HT-29 (cell line): ENCODE results near the gene SNX15. TPM values are rescaled to one million over a fixed set of nuclear protein-coding genes. Genes with fewer than 3 reads are reported as not detected.

ENCODE experiments used
- DNase-seq: peaks from one replicate; pipeline ENCODE4 v3.0.0-alpha.2; 2015; ENCODE audit warnings: low spot score
- small RNA-seq: library from RNA; depleted of rRNA; stranded (forward); fragments of <200 nt; gene quantifications from one replicate; pipeline ENCODE3, GENCODE V24; 2014
- total RNA-seq: library from RNA; depleted of rRNA; stranded (reverse); fragments of >200 nt; shearing (Covaris generic); gene quantifications from 2 replicates; pipeline ENCODE4 v1.2.3, GENCODE V29; 2014; rRNA removed

Gene SNX15
- total RNA-seq, 1 experiment from 2014 or later, result 36.1 TPM

DNA sequence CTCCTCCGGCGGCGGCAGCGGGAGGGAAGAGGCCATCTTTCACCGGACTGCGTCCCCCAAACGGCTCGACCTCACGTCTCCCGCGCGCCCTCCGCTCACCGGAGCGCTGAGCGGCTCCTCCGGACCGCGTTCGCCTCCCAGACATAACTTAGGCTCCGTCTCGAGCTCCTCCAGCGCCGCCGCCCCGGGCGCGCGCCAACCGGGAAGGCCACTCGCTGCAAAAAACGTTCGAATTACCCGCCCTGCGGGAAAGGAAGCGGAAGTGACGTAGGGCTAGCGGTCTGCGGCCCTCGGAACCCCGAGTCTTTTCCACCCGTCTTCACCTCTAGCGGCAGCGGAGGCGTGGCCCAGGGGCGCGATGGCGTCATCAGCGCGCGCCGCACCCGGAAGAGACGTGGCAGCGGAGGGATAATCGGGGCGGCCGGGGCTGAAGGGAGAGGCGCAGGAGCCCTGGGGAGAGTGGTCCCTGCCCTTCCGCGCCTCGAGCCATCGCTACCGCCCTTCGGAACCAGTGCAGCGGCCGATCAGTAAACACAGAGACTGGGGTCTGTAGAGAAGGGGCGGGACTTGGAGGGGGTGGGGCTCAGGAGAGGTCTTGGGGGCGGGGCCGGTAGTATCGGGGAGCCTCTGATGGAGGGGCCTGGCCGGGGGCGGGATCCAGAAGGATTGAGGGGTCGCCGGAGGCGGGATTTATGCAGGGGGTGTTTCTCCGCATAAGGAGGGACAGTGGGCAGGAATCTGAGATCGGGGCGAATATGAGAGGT lies 56.8 kb downstream of the SNX15 start, which contains the start of the genes CDCA5 and ZFPL1:
TSS of gene CDCA5 (minus strand) at position 207 of the 764 bp plus-strand sequence. CDS start at position 145, 62 bp downstream.
TSS of gene ZFPL1 (plus strand) at position 389 of the 764 bp plus-strand sequence. CDS start 477 bp downstream, outside the sequence.
- peak; percentile 98 for DNase-seq

DNA sequence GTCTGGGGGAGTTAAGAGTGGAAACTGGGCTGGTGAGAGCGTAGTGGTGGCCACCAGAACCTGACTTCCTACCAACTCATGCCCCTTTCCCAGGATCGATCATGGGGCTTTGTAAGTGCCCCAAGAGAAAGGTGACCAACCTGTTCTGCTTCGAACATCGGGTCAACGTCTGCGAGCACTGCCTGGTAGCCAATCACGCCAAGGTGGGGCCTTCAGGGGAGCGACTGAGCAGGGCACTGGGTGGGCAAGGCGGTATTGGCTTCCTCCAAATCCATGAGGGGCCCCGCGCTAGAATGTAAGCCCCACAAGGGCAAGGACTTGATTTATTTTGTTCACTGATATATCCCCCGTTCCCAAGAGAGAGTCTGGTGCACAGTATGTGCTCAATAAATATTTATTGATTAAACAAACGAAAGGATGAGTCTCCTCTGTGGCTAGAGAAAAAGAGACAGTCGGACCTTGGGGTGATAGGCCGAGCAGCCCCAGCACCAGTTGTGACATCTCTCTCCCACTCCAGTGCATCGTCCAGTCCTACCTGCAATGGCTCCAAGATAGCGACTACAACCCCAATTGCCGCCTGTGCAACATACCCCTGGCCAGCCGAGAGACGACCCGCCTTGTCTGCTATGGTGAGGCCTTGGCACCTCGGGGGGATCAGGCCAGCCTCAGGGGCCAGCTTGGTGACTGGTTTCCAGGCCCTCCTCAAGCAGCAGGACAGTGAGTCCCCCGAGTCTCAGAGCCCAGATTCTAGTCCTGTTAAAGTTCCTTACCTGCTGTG lies 57.5 kb downstream of the SNX15 start:
- DNase-seq, result no peak

DNA sequence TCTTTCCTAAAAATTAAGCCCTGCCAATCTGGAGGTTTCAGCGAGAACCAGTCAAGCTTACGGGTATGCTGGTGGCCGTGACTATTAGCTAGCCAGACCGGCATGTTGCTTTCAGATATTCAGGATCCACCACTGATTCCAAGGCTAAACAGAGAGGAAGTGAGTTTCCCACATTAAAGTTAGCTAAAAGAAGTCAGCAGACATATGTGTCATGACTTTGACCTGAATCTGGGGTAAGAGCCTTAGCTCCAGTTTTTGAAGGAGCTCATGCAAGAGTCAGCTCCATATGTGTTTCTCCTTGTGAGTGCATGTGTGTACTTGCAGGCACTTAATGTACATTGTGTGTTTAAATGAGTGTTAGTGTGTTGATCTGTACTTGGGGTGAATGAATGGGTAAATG lies 58.2 kb downstream of the SNX15 start:
- no peak for DNase-seq

DNA sequence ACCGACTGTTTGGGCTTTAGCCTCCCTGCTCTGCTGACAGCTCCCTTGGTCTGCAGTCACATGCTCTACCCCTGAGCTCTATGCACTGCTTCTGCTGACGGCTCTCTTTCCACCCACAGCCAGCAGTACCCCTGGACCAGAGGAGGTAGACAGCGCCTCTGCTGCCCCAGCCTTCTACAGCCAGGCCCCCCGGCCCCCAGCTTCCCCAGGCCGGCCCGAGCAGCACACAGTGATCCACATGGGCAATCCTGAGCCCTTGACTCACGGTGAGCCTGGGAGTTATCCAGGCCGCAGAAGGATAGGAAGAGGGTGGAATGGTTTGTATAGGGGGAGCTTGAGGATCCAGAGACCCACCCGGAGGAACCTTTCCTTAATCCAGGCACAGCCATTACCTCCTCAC lies 59.6 kb downstream of the SNX15 start:
- DNase-seq, result no peak

DNA sequence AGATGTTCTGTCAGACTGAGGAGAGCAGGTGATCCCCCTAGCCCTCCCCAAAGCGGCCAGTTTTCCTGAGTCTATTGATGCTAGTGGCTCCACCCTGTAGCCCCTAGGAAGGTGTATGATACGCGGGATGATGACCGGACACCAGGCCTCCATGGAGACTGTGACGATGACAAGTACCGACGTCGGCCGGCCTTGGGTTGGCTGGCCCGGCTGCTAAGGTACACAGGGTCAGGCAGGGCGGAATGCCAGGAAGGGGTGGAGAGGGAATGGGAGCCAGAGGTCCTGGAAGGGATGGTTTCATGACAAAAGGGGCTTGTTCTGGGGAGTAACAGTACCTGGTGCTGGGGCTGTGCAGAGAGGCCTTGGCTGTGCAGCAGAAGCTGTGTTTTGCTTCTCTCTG lies 60.0 kb downstream of the SNX15 start:
- DNase-seq, result no peak

DNA sequence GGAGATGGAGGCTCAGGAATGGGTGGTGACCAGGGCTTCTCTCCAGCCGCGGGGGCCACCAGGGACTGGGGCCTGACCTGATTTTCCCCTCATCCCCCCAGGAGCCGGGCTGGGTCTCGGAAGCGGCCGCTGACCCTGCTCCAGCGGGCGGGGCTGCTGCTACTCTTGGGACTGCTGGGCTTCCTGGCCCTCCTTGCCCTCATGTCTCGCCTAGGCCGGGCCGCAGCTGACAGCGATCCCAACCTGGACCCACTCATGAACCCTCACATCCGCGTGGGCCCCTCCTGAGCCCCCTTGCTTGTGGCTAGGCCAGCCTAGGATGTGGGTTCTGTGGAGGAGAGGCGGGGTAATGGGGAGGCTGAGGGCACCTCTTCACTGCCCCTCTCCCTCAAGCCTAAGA lies 60.6 kb downstream of the SNX15 start:
- DNase-seq, result no peak

DNA sequence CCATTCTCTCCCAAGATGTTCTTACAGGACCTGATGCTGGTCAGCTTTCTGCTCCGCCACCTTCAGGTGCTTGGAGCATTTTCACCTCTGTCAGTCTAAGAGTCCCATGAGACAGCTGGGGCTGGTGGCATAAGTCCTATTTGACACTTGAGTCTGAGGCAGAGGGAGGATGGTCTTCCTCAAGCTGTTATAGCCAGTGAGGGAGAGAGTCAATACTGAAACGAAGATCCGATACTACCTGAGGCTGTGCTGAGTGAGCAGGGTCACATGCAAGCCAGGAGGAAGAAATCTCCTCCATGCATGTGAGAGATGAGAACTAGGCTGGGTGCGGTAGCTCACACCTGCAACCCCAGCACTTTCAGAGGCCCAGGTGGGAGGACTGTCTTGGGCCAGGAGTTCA lies 62.4 kb downstream of the SNX15 start:
- peak; percentile 17 for DNase-seq

Small RNAs within 50 kb of the gene (small RNA-seq; reads per million reads assigned to genes)
- not detected for gene MIR6879
- not detected for gene SNX15

Other genes with a start within 250 kb of the SNX15 start
- 193 and 251 TPM in 2 replicates for gene SF1, start 248.9 kb upstream of the SNX15 start, total RNA-seq
- 44.4 and 57.0 TPM in 2 replicates for gene MAP4K2, start 224.2 kb upstream of the SNX15 start, total RNA-seq
- gene MEN1, start 216.9 kb upstream of the SNX15 start, total RNA-seq, result 35.1 and 38.0 TPM in 2 replicates
- gene CDC42BPG, start 182.8 kb upstream of the SNX15 start, total RNA-seq, result 22.7 and 24.7 TPM in 2 replicates
- gene EHD1, start 148.8 kb upstream of the SNX15 start, total RNA-seq, result 118 and 123 TPM in 2 replicates
- gene ATG2A, start 110.2 kb upstream of the SNX15 start, total RNA-seq, result 47.1 and 50.5 TPM in 2 replicates
- 7.9 and 8.9 TPM in 2 replicates for gene PPP2R5B, start 102.8 kb upstream of the SNX15 start, total RNA-seq
- not detected in 2 replicates for gene GPHA2, start 91.5 kb upstream of the SNX15 start, total RNA-seq
- gene MAJIN, start 55.3 kb upstream of the SNX15 start, total RNA-seq, result not detected in 2 replicates
- 1.6 and 2.5 TPM in 2 replicates for gene BATF2, start 30.5 kb upstream of the SNX15 start, total RNA-seq
- 103 and 104 TPM in 2 replicates for gene ARL2, start 13.3 kb upstream of the SNX15 start, total RNA-seq
- 52.4 and 52.5 TPM in 2 replicates for gene SAC3D1, start 13.8 kb downstream of the SNX15 start, total RNA-seq
- gene NAALADL1, start 31.1 kb downstream of the SNX15 start, total RNA-seq, result 0.08 and 1.9 TPM in 2 replicates
- gene CDCA5, start 56.6 kb downstream of the SNX15 start, total RNA-seq, result 66.1 and 72.1 TPM in 2 replicates
- gene ZFPL1, start 56.8 kb downstream of the SNX15 start, total RNA-seq, result 124 and 128 TPM in 2 replicates
- 549 and 628 TPM in 2 replicates for gene VPS51, start 68.8 kb downstream of the SNX15 start, total RNA-seq
- 84.4 and 113 TPM in 2 replicates for gene TM7SF2, start 84.4 kb downstream of the SNX15 start, total RNA-seq
- gene ZNHIT2, start 90.3 kb downstream of the SNX15 start, total RNA-seq, result 104 and 115 TPM in 2 replicates
- gene FAU, start 94.7 kb downstream of the SNX15 start, total RNA-seq, result 835 and 863 TPM in 2 replicates
- gene MRPL49, start 94.9 kb downstream of the SNX15 start, total RNA-seq, result 153 and 200 TPM in 2 replicates
- 21.7 and 32.1 TPM in 2 replicates for gene SYVN1, start 107.1 kb downstream of the SNX15 start, total RNA-seq
- not detected in 2 replicates for gene SPDYC, start 142.8 kb downstream of the SNX15 start, total RNA-seq
- 594 and 654 TPM in 2 replicates for gene CAPN1, start 154.5 kb downstream of the SNX15 start, total RNA-seq
- 24.8 and 27.5 TPM in 2 replicates for gene POLA2, start 234.5 kb downstream of the SNX15 start, total RNA-seq